Sigmoid colon (tissue), 7 donors: ENCODE results near the gene IRAG1. TPM values are rescaled to one million over a fixed set of nuclear protein-coding genes. Genes with fewer than 3 reads are reported as not detected.

ENCODE experiments used
- DNase-seq: peaks from one replicate; pipeline ENCODE4 v3.0.0-alpha.2; 2019
- H3K27ac ChIP-seq, 4 donors: fragments of 200-600 bp; sonication (generic); one replicate each; pipeline ENCODE4 v1.5.1; 2016 to 2019; ENCODE audit warnings: mild to moderate bottlenecking in 1 of 4
- H3K27me3 ChIP-seq, 3 donors: fragments of 200-600 bp; sonication (generic); one replicate each; pipeline ENCODE4 v1.5.1; 2019; ENCODE audit warnings: mild to moderate bottlenecking in 1 of 3
- H3K36me3 ChIP-seq, 4 donors: fragments of 200-600 bp; sonication (generic); one replicate each; pipeline ENCODE4 v1.5.1; 2016 to 2019
- H3K4me1 ChIP-seq, 4 donors: fragments of 200-600 bp; sonication (generic); one replicate each; pipeline ENCODE4 v1.5.1; 2017 to 2019
- H3K4me3 ChIP-seq, 4 donors: fragments of 200-600 bp; sonication (generic); one replicate each; pipeline ENCODE4 v1.5.1; 2017 to 2019; ENCODE audit warnings: mild to moderate bottlenecking in 2 of 4, moderate library complexity in 1 of 4
- H3K9me3 ChIP-seq, 4 donors: fragments of 200-600 bp in 3 of 4; sonication (generic) in 3 of 4; one replicate each; pipeline versions ENCODE4 v1.5.1 to v1.6.1; 2013 to 2019
- EP300 ChIP-seq, 4 donors: sonication (generic); formaldehyde crosslinking; IDR thresholded peaks; one replicate each; pipeline ENCODE4 v1.6.1; 2017; ENCODE audit warnings: antibody characterized with exemption in 4 of 4
- POLR2A ChIP-seq, 2 donors: fragments of 450-650 bp; IDR thresholded peaks; one replicate each; pipeline ENCODE4 v1.6.1; 2016; ENCODE audit warnings: antibody characterized with exemption in 2 of 2, mild to moderate bottlenecking in 2 of 2, moderate library complexity in 2 of 2
- POLR2AphosphoS5 ChIP-seq, 4 donors: sonication (generic); formaldehyde crosslinking; IDR thresholded peaks; one replicate each; pipeline ENCODE4 v1.6.1; 2017; ENCODE audit warnings: antibody characterized with exemption in 4 of 4
- WGBS, 2 donors: extraction: QIAGEN DNeasy Blood & Tissue Kit; methylation state at CpG; one replicate each; pipeline ENCODE4 v1.1.7; 2013; 5-methylcytosine and 5-hydroxymethylcytosine counted together
- intact Hi-C: fragments of 100-400 bp; cut with DNase I; formaldehyde crosslinking; loops from one replicate; pipeline ENCODE4 v1.15.1; 2023
- polyA plus RNA-seq, 3 donors: library from polyadenylated mRNA; stranded (reverse); fragments of 200-250 nt; gene quantifications; one replicate each; pipeline ENCODE4 v1.2.3, GENCODE V29; 2013
- total RNA-seq, 4 donors: library from RNA; depleted of rRNA; stranded (reverse); fragments of >200 nt; gene quantifications; one replicate each; pipeline ENCODE4 v1.1.0, GENCODE V29; 2016
- TF ChIP-seq, protein P1 (sequence below), 4 experiments: fragments of 450-650 bp in 3 of 4; fragments of 200-600 bp in 1 of 4; IDR thresholded peaks; one replicate each; pipeline ENCODE4 v1.5.1; 2016 to 2019; ENCODE audit warnings: antibody characterized with exemption in 4 of 4, mild to moderate bottlenecking in 3 of 4, moderate library complexity in 2 of 4
- donor health status: healthy with polysubstance abuse.
- donor health status: Bipolar disorder and iron deficiency.
- donor health status: healthy.

Gene IRAG1
- total and polyA plus RNA-seq, 7 donors = 1.8 to 153 (median 96.1) TPM

DNA sequence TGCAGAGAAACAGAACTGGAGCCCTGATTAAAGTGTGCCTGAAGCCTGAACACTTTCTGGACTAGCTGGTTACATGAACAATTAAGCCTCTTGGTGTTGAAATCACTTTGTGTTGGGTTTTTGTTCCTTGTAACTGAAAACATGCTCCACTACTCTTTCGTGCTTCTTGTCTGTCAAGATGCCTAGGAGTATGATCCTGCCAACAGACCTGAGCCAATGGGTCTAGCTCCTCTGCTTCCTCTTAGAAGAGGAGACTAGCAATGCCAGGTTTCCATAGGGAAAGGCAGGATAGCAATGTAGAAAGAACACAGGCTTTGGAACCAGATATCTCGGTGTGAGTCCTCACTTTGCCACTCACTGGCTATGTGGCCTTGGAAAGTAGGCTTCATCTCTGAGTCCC lies 40.3 kb downstream of the IRAG1 start:
- Histone ChIP-seq H3K27ac (peak overlapping the region; percentile 32 to 89 (median 86)), H3K4me3 (no peak overlapping the region), H3K27me3 (no peaks in the 10 kb centered on the region), H3K36me3 (peaks cover 0 to 17% (median 3%) of the 10 kb centered on the region in 4 donors), H3K9me3 (no peaks in the 10 kb centered on the region), H3K4me1 (peaks cover 0 to 99% (median 90%) of the 10 kb centered on the region in 4 donors)
- WGBS, 2 donors = 87 to 89% methylated on average over 2 of the region's 2 CpGs
- no peak for DNase-seq
- intact Hi-C loops = no loop called here
- no peak for TF ChIP-seq EP300 (IDR thresholded peaks at IDR 0.05)
- TF ChIP-seq POLR2AphosphoS5 (IDR thresholded peaks at IDR 0.05) = no peak
- TF ChIP-seq, protein P1, sequence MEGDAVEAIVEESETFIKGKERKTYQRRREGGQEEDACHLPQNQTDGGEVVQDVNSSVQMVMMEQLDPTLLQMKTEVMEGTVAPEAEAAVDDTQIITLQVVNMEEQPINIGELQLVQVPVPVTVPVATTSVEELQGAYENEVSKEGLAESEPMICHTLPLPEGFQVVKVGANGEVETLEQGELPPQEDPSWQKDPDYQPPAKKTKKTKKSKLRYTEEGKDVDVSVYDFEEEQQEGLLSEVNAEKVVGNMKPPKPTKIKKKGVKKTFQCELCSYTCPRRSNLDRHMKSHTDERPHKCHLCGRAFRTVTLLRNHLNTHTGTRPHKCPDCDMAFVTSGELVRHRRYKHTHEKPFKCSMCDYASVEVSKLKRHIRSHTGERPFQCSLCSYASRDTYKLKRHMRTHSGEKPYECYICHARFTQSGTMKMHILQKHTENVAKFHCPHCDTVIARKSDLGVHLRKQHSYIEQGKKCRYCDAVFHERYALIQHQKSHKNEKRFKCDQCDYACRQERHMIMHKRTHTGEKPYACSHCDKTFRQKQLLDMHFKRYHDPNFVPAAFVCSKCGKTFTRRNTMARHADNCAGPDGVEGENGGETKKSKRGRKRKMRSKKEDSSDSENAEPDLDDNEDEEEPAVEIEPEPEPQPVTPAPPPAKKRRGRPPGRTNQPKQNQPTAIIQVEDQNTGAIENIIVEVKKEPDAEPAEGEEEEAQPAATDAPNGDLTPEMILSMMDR (IDR thresholded peaks at IDR 0.05) = no peak
- no peak for TF ChIP-seq POLR2A (IDR thresholded peaks at IDR 0.05)

DNA sequence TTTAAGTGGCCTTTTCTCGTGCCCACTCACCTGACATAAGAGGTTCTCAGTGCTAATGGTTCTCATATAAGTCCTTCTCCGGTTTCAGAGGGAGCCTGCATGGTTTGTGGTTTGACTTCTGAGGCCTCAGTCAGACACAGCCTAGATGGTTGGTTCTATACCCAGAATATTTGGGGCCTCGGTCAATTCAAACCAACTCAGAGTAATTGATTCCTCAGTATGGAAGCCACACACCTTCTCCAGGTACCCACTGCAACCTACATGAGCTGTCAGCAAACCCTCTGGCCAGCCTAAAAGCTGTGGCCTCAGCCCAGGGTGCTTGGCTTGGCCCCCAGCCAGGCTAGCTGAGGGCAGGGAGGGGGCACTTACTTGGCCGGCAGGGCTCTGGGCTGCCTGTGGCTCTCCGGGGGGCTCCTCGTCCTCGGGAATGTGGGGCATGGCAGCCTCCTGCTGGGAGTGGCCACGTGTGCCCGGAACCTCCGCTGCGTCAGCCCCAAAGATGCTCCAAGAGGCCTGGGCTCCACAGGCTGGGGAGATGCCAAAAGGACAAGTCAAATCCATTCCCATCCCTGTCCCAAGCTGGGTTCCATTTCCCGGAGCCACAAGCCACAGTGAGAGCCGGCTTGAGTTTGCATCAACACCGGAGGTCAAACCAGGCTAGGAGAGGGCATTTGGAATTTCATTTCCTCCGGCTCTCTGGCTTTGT lies 41.7 kb downstream of the IRAG1 start:
- 75 to 83% methylated on average over 15 of the region's 15 CpGs for WGBS, 2 donors
- peak; percentile 66 for DNase-seq
- Histone ChIP-seq H3K27ac (peak overlapping the region; percentile 22 to 89 (median 86)), H3K27me3 (no peaks in the 10 kb centered on the region), H3K9me3 (no peaks in the 10 kb centered on the region), H3K4me3 (no peak overlapping the region), H3K4me1 (peaks cover 0 to 99% (median 89%) of the 10 kb centered on the region in 4 donors), H3K36me3 (peaks cover 0 to 30% (median 7%) of the 10 kb centered on the region in 4 donors)
- intact Hi-C loops = no loop called here
- TF ChIP-seq EP300 (IDR thresholded peaks at IDR 0.05) (no peak), POLR2AphosphoS5 (IDR thresholded peaks at IDR 0.05) (no peak), POLR2A (IDR thresholded peaks at IDR 0.05) (no peak)
- TF ChIP-seq, protein P1 (IDR thresholded peaks at IDR 0.05) = no peak

DNA sequence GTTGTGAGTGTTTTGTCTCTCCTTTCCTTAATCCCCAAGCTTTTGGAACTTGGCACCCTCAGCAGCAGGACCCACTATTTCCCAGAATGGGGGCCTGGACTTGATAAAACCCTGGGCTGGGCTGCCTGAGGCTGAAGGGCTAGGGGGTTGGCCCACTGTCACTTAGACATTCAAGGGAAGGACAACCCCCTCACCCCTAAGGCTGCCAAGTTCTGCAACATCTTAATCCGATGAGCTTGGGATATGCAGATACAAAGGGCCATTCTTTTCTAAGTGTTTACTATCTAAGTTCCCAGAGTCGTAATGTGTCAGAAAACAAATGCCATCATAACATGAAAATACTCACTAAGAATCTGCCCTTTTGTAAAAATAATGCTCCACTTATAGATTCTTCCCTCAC lies 42.9 kb downstream of the IRAG1 start:
- DNase-seq = peak; percentile 53
- TF ChIP-seq POLR2AphosphoS5 (IDR thresholded peaks at IDR 0.05) (no peak), EP300 (IDR thresholded peaks at IDR 0.05) (no peak), POLR2A (IDR thresholded peaks at IDR 0.05) (no peak)
- TF ChIP-seq, protein P1 (IDR thresholded peaks at IDR 0.05) = no peak
- Histone ChIP-seq H3K9me3 (no peaks in the 10 kb centered on the region), H3K4me3 (no peak overlapping the region), H3K27ac (peak overlapping the region in 2 of 4 donors; percentile 19 to 37), H3K4me1 (peaks cover 0 to 99% (median 89%) of the 10 kb centered on the region in 4 donors), H3K36me3 (peaks cover 0 to 32% (median 7%) of the 10 kb centered on the region in 4 donors), H3K27me3 (no peaks in the 10 kb centered on the region)
- 36 to 63% methylated on average over 2 of the region's 2 CpGs for WGBS, 2 donors
- intact Hi-C loops = no loop called here

DNA sequence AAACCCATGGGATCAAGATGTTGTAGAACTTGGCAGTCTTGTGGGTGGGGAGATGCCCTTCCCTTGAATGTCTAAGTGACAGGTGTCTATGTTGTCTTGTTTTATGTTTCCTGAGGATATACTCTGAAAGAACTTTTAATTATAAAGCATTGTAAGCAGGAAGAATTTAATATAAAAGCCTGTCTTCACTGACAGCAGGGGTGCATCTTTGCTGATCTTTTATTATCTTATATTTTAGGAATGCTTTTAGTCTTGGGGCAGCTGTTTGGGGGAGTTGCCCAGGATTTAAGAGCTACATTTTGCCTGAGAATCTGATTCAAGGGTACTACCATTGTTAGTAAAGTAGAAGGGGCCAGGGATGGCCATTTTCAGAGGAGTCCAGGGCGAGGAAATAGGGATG lies 43.4 kb downstream of the IRAG1 start:
- intact Hi-C loops = no loop called here
- Histone ChIP-seq H3K27me3 (no peaks in the 10 kb centered on the region), H3K4me1 (peaks cover 0 to 99% (median 85%) of the 10 kb centered on the region in 4 donors), H3K36me3 (peaks cover 0 to 32% (median 7%) of the 10 kb centered on the region in 4 donors), H3K9me3 (no peaks in the 10 kb centered on the region), H3K27ac (peak overlapping the region in 3 of 4 donors; percentile 19 to 63 (median 37)), H3K4me3 (no peak overlapping the region)
- 2 to 49% methylated on average over 1 of the region's 1 CpG for WGBS, 2 donors
- peak; percentile 5 for DNase-seq
- TF ChIP-seq POLR2A (IDR thresholded peaks at IDR 0.05) (no peak), POLR2AphosphoS5 (IDR thresholded peaks at IDR 0.05) (no peak), EP300 (IDR thresholded peaks at IDR 0.05) (no peak)
- TF ChIP-seq, protein P1 (IDR thresholded peaks at IDR 0.05) = no peak
